K562 (cell line): ENCODE measurements around the gene MAP1LC3B2. TPM values are rescaled to one million over a fixed set of nuclear protein-coding genes. Genes with fewer than 3 reads are reported as not detected.

Source experiments
- ATAC-seq: fragments of 200-7000 bp; cut with Tn5 transposase; 3 replicates; pipeline ENCODE4 v1.9.1; 2020; ENCODE audit warnings: moderate library complexity
- BruUV-seq: library from RNA; stranded (reverse); fragments of 400-500 nt; replicated peaks from 2 replicates; lab custom pipeline; 2021; lab: Mats Ljungman, UMichigan
- CTCF ChIA-PET: fragments of 300-600 bp; formaldehyde crosslinking; extraction: SDS; loops from one replicate; lab custom pipeline; 2021; ENCODE audit warnings: low intra/inter-chr PET ratio; lab: Yijun Ruan, JAX
- POLR2A ChIA-PET: fragments of 300-600, 350-650 bp; sonication (Branson Sonifier 250); formaldehyde crosslinking; extraction: SDS; loops from one replicate; lab custom pipeline; 2021; ENCODE audit warnings: antibody characterized with exemption, inconsistent platforms; lab: Yijun Ruan, JAX
- DNase-seq, 4 experiments: peaks; one replicate each; pipeline versions ENCODE4 v3.0.0 to v3.0.0-alpha.2; 2011 to 2018; ENCODE audit warnings: low spot score in 3 of 4, mixed read lengths in 3 of 4; ENCODE audit errors: extremely low read depth in 1 of 4
- FAIRE-seq: peaks from 2 replicates; lab custom pipeline; 2011; peaks lifted over from hg19 to GRCh38; lab: Jason Lieb, UNC
- H2AFZ ChIP-seq: 2 replicates; pipeline ENCODE4 v1.6.0; 2011; ENCODE audit warnings: low read depth, low read length, control low read depth, inconsistent platforms
- H3K27ac ChIP-seq: fragments of 200-600 bp; 3 replicates; pipeline ENCODE4 v1.8.0; 2011; ENCODE audit warnings: low read depth, mild to moderate bottlenecking, control low read depth, inconsistent platforms, low read length, moderate library complexity, mixed read lengths; ENCODE audit errors: extremely low read depth
- H3K27me3 ChIP-seq, 2 experiments: fragments of 300-600 bp in 1 of 2; 2 replicates in 1 of 2; 3 replicates in 1 of 2; pipeline versions ENCODE4 v1.6.0 to v1.8.0; 2011; ENCODE audit warnings: inconsistent platforms in 2 of 2, low read length in 2 of 2, mild to moderate bottlenecking in 1 of 2, mixed read lengths in 1 of 2, moderate library complexity in 1 of 2; ENCODE audit not compliant: control insufficient read depth in 2 of 2, insufficient read depth in 2 of 2
- H3K36me3 ChIP-seq: fragments of 300-600 bp; 3 replicates; pipeline ENCODE4 v1.8.0; 2011; ENCODE audit warnings: mild to moderate bottlenecking, low read length, inconsistent platforms; ENCODE audit not compliant: control insufficient read depth, insufficient read depth
- H3K4me1 ChIP-seq, 2 experiments: fragments of 200-600 bp in 1 of 2; replicated peaks in 1 of 2; 2 replicates in 1 of 2; 3 replicates in 1 of 2; pipeline versions ENCODE4 v1.5.1 to v1.8.0; 2011; ENCODE audit warnings: inconsistent platforms in 2 of 2, low read length in 2 of 2, mild to moderate bottlenecking in 1 of 2, mixed read lengths in 1 of 2, moderate library complexity in 1 of 2; ENCODE audit not compliant: control insufficient read depth in 2 of 2, insufficient read depth in 2 of 2
- H3K4me2 ChIP-seq: 2 replicates; pipeline ENCODE4 v1.6.1; 2011; ENCODE audit warnings: low read length, control low read depth, inconsistent platforms, mixed read lengths; ENCODE audit not compliant: insufficient read depth
- H3K4me3 ChIP-seq: fragments of 200-600 bp; sonication (generic), shearing (Covaris generic); 2 replicates; pipeline ENCODE4 v1.5.1; 2016; ENCODE audit warnings: control low read depth, inconsistent platforms
- H3K79me2 ChIP-seq: fragments of 200-600 bp; 3 replicates; pipeline ENCODE4 v1.8.0; 2011; ENCODE audit warnings: low read length, inconsistent platforms; ENCODE audit not compliant: control insufficient read depth, insufficient read depth
- H3K9ac ChIP-seq, 2 experiments: 2 replicates each; pipeline versions ENCODE4 v1.6.0 to v1.6.1; 2011; ENCODE audit warnings: low read depth in 2 of 2, low read length in 2 of 2, control low read depth in 1 of 2, inconsistent platforms in 1 of 2, mild to moderate bottlenecking in 1 of 2, mixed read lengths in 1 of 2; ENCODE audit not compliant: insufficient read depth in 1 of 2
- H3K9me1 ChIP-seq: one replicate; pipeline ENCODE4 v1.6.0; 2011; ENCODE audit warnings: inconsistent platforms, mild to moderate bottlenecking, low read length, moderate library complexity; ENCODE audit not compliant: control insufficient read depth, insufficient read depth
- H3K9me3 ChIP-seq: replicated peaks from 2 replicates; pipeline ENCODE4 v1.5.1; 2011; ENCODE audit warnings: low read depth, low read length, inconsistent platforms; ENCODE audit not compliant: control insufficient read depth, insufficient read depth
- H4K20me1 ChIP-seq: replicated peaks from 2 replicates; pipeline ENCODE4 v1.6.1; 2011; ENCODE audit warnings: low read length, inconsistent platforms, mixed read lengths; ENCODE audit not compliant: control insufficient read depth, insufficient read depth
- BMI1 ChIP-seq: fragments of 150-350 bp; IDR thresholded peaks from 2 replicates; pipeline ENCODE4 v1.6.1; 2014; ENCODE audit warnings: low read length
- BRF1 ChIP-seq: IDR thresholded peaks from 3 replicates; pipeline ENCODE4 v1.6.1; 2011; ENCODE audit warnings: borderline replicate concordance, mild to moderate bottlenecking; ENCODE audit not compliant: insufficient read length; ENCODE audit errors: extremely low read depth
- PCBP1 ChIP-seq: fragments of 200-400 bp; formaldehyde crosslinking; IDR thresholded peaks from 2 replicates; pipeline ENCODE4 v1.6.1; 2018; ENCODE audit warnings: mild to moderate bottlenecking, low read depth, low read length; ENCODE audit not compliant: poor library complexity, severe bottlenecking
- RNF2 ChIP-seq: sonication (generic); IDR thresholded peaks from 2 replicates; pipeline ENCODE4 v1.6.1; 2016
- SMARCE1 ChIP-seq: fragments of 450-650 bp; IDR thresholded peaks from 2 replicates; pipeline ENCODE4 v1.7.1; 2016; ENCODE audit warnings: mild to moderate bottlenecking
- SRSF1 ChIP-seq: fragments of 200-400 bp; formaldehyde crosslinking; IDR thresholded peaks from 2 replicates; pipeline ENCODE4 v1.6.1; 2017; ENCODE audit warnings: mild to moderate bottlenecking, low read depth, low read length, moderate library complexity
- ZNF23 ChIP-seq: fragments of 250-450 bp; sonication (Bioruptor Pico); IDR thresholded peaks from 2 replicates; pipeline ENCODE4 v1.4.0; 2020; ENCODE audit warnings: mild to moderate bottlenecking
- ZNF764 ChIP-seq: fragments of 250-450 bp; sonication (Bioruptor Pico); IDR thresholded peaks from 2 replicates; pipeline ENCODE4 v1.4.0; 2020; ENCODE audit warnings: low read depth, mild to moderate bottlenecking, moderate library complexity
- WGBS: fragments of 100-300 bp; shearing (Covaris generic); methylation state at CpG from one replicate; pipeline ENCODE4 v1.1.6; 2016; ENCODE audit warnings: low coverage, mixed read lengths; ENCODE audit not compliant: insufficient coverage; ENCODE audit errors: missing lambda C conversion rate; 5-methylcytosine and 5-hydroxymethylcytosine counted together
- in situ Hi-C: fragments of 300-500 bp; cut with MboI; formaldehyde crosslinking; loops from 4 replicates; pipeline ENCODE4 v1.15.0; 2018; ENCODE audit warnings: inconsistent platforms, mixed read lengths
- intact Hi-C: fragments of 100-400 bp; cut with micrococcal nuclease; formaldehyde crosslinking; loops from 2 replicates; pipeline ENCODE4 v1.14.2; 2022
- polyA plus RNA-seq, 8 experiments: library from polyadenylated mRNA; depleted of rRNA in 4 of 8; stranded (reverse) in 5 of 8; unstranded in 3 of 8; fragments of >200 nt; fragmentation: Nextera tagmentation in 2 of 8; fragmentation: Illumina TruSeq in 1 of 8; extraction: Ambion mirVana in 2 of 8; extraction: Trizol in 1 of 8; gene quantifications; 2 replicates each; pipeline versions ENCODE4 v1.2.1 to v1.2.3, GENCODE V29; 2011 to 2014; ENCODE audit warnings: inconsistent platforms in 1 of 8, missing spikeins in 1 of 8
- total RNA-seq, 7 experiments: library from RNA; depleted of rRNA in 6 of 7; stranded (reverse); fragments of >200 nt in 6 of 7; fragmentation: Illumina TruSeq in 2 of 7; extraction: Trizol in 2 of 7; gene quantifications; 2 replicates each; pipeline versions ENCODE4 v1.2.1 to v1.2.3, GENCODE V29; 2011 to 2021; ENCODE audit warnings: low replicate concordance in 1 of 7
- TF ChIP-seq, protein P1 (sequence below): sonication (generic); formaldehyde crosslinking; IDR thresholded peaks from 2 replicates; pipeline ENCODE4 v1.8.1; 2023; ENCODE audit warnings: mild to moderate bottlenecking, missing genetic modification reagents
- TF ChIP-seq, protein P2 (sequence below): fragments of 250-450 bp; sonication (Bioruptor Pico); IDR thresholded peaks from 2 replicates; pipeline ENCODE4 v1.8.0; 2022; ENCODE audit warnings: moderate library complexity, mild to moderate bottlenecking, inconsistent platforms
- TF ChIP-seq, protein P3 (sequence below): sonication (generic); formaldehyde crosslinking; IDR thresholded peaks from 2 replicates; pipeline ENCODE4 v1.8.0; 2022; ENCODE audit warnings: missing genetic modification reagents, mild to moderate bottlenecking, borderline replicate concordance
- TF ChIP-seq, protein P4 (sequence below): sonication (generic); formaldehyde crosslinking; IDR thresholded peaks from 2 replicates; pipeline ENCODE4 v1.8.0; 2023; ENCODE audit warnings: missing genetic modification reagents, mild to moderate bottlenecking, borderline replicate concordance
- TF ChIP-seq, protein P5 (sequence below): fragments of 450-650 bp; conservative IDR thresholded peaks from 2 replicates; pipeline ENCODE4 v1.6.1; 2016; ENCODE audit warnings: missing genetic modification characterization, low read depth, mild to moderate bottlenecking, missing compliant biosample characterization, moderate library complexity

MAP1LC3B2 gene
- total and polyA plus RNA-seq, 9 of the 15 experiments (the other 6 are each of a cell fraction or from before 2014, with no cell fraction given), result 0.53 to 2.8 (median 0.76) TPM; not detected in 2

DNA sequence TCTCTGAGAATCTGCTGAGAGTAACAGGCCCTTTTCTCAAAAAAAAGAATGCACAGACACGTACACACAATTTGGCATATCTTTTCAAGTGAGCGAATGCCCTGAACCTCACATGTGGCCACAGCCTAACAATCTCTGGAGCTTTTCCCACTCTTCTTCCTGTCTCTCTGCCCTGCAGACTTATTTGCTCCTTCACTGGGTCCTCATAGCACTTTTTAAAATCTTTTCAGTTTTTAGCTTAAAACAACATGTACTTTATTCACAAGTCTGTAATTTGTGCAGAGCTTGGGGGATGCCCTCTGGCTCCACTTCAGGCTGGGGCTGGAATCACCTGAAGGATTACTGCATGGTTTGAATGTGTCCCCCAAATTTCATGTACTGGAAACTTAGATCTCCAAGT lies 9.0 kb downstream of the MAP1LC3B2 start:
- peak overlapping the region; percentile 52; the same call in 1 of the 2 replicates for H2AFZ ChIP-seq
- DNase-seq (no peak), ATAC-seq (peak; percentile 58), FAIRE-seq (no peak)
- no TSS peak for BruUV-seq
- no peak overlapping the region for H3K9ac ChIP-seq
- POLR2A ChIA-PET, result interaction anchor here (1.0 to 2.2 kb wide), 2 partner anchors 9 to 10 kb away, joined by 5 to 8 read pairs; partner anchors contain the start of gene MAP1LC3B2
- in situ Hi-C loops (no loop called here), intact Hi-C loops (no loop called here)
- H3K27ac ChIP-seq, result no peak overlapping the region
- H3K27me3 ChIP-seq, result no peaks in the 10 kb centered on the region
- no peaks in the 10 kb centered on the region for H3K9me1 ChIP-seq
- H3K36me3 ChIP-seq, result no peaks in the 10 kb centered on the region
- peaks cover 9% of the 10 kb centered on the region for H3K9me3 ChIP-seq
- no peaks in the 10 kb centered on the region for H4K20me1 ChIP-seq
- no peaks in the 10 kb centered on the region for H3K4me1 ChIP-seq
- no peaks in the 10 kb centered on the region for H3K79me2 ChIP-seq
- H3K4me2 ChIP-seq, result no peak overlapping the region
- CTCF ChIA-PET, result no interaction called here
- no peak overlapping the region for H3K4me3 ChIP-seq
- 85% methylated on average over 2 of the region's 2 CpGs for WGBS
- TF ChIP-seq BMI1 (no peak), RNF2 (no peak), SRSF1 (no peak), PCBP1 (no peak), ZNF764 (no peak), ZNF23 (no peak), BRF1 (no peak), SMARCE1 (0 out of 2 replicates have a peak, but pooled peaks have one; percentile 21)
- TF ChIP-seq, protein P1, sequence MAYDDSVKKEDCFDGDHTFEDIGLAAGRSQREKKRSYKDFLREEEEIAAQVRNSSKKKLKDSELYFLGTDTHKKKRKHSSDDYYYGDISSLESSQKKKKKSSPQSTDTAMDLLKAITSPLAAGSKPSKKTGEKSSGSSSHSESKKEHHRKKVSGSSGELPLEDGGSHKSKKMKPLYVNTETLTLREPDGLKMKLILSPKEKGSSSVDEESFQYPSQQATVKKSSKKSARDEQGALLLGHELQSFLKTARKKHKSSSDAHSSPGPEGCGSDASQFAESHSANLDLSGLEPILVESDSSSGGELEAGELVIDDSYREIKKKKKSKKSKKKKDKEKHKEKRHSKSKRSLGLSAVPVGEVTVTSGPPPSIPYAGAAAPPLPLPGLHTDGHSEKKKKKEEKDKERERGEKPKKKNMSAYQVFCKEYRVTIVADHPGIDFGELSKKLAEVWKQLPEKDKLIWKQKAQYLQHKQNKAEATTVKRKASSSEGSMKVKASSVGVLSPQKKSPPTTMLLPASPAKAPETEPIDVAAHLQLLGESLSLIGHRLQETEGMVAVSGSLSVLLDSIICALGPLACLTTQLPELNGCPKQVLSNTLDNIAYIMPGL (CRISPR knock-in tag), result no peak
- TF ChIP-seq, protein P2, sequence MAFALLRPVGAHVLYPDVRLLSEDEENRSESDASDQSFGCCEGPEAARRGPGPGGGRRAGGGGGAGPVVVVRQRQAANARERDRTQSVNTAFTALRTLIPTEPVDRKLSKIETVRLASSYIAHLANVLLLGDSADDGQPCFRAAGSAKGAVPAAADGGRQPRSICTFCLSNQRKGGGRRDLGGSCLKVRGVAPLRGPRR (CRISPR knock-in tag), result no peak
- TF ChIP-seq, protein P3, sequence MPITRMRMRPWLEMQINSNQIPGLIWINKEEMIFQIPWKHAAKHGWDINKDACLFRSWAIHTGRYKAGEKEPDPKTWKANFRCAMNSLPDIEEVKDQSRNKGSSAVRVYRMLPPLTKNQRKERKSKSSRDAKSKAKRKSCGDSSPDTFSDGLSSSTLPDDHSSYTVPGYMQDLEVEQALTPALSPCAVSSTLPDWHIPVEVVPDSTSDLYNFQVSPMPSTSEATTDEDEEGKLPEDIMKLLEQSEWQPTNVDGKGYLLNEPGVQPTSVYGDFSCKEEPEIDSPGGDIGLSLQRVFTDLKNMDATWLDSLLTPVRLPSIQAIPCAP (CRISPR knock-in tag), result no peak
- TF ChIP-seq, protein P4, sequence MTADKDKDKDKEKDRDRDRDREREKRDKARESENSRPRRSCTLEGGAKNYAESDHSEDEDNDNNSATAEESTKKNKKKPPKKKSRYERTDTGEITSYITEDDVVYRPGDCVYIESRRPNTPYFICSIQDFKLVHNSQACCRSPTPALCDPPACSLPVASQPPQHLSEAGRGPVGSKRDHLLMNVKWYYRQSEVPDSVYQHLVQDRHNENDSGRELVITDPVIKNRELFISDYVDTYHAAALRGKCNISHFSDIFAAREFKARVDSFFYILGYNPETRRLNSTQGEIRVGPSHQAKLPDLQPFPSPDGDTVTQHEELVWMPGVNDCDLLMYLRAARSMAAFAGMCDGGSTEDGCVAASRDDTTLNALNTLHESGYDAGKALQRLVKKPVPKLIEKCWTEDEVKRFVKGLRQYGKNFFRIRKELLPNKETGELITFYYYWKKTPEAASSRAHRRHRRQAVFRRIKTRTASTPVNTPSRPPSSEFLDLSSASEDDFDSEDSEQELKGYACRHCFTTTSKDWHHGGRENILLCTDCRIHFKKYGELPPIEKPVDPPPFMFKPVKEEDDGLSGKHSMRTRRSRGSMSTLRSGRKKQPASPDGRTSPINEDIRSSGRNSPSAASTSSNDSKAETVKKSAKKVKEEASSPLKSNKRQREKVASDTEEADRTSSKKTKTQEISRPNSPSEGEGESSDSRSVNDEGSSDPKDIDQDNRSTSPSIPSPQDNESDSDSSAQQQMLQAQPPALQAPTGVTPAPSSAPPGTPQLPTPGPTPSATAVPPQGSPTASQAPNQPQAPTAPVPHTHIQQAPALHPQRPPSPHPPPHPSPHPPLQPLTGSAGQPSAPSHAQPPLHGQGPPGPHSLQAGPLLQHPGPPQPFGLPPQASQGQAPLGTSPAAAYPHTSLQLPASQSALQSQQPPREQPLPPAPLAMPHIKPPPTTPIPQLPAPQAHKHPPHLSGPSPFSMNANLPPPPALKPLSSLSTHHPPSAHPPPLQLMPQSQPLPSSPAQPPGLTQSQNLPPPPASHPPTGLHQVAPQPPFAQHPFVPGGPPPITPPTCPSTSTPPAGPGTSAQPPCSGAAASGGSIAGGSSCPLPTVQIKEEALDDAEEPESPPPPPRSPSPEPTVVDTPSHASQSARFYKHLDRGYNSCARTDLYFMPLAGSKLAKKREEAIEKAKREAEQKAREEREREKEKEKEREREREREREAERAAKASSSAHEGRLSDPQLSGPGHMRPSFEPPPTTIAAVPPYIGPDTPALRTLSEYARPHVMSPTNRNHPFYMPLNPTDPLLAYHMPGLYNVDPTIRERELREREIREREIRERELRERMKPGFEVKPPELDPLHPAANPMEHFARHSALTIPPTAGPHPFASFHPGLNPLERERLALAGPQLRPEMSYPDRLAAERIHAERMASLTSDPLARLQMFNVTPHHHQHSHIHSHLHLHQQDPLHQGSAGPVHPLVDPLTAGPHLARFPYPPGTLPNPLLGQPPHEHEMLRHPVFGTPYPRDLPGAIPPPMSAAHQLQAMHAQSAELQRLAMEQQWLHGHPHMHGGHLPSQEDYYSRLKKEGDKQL (CRISPR knock-in tag), result no peak
- TF ChIP-seq, protein P5, sequence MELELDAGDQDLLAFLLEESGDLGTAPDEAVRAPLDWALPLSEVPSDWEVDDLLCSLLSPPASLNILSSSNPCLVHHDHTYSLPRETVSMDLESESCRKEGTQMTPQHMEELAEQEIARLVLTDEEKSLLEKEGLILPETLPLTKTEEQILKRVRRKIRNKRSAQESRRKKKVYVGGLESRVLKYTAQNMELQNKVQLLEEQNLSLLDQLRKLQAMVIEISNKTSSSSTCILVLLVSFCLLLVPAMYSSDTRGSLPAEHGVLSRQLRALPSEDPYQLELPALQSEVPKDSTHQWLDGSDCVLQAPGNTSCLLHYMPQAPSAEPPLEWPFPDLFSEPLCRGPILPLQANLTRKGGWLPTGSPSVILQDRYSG (tag), result no peak
